Measurements from ENCODE around the gene TSEN15.
"Not testable (repeated sequence)": the region's sequence is repeated elsewhere in the genome, so short reads cannot be mapped to it uniquely, and the experiment has no call there.

TSEN15 gene

DNA sequence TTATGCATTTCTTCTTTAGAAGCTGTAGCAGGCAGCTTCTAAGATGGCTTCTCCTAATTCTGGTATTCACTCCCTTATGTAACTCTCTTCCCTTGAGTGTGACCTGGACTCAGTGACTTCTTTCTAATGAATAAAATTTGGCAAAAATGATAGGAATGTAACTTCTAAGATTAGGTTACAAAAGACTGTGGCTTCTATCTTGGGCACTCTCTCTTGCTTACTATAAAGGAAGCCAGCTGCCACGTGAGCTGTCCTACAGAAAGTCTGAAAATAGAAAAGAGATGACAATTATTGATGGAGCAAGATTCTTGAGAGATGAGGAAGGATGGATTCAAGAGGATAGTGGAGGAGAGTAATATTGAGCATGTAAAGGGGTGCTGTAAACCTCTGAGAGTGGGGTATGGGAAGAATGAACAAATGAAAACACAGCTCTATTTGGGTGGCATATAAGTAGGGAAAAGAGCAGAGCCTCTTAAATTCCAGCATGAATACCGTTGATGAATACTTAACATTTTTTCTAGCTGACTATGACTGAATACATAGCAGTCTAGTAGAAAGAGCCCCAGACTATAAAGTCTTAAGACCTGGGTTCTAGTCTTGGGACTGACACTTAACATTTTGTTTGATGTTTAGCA, 5.5 kb downstream of the TSEN15 start:
- DNase-seq: no peak

DNA sequence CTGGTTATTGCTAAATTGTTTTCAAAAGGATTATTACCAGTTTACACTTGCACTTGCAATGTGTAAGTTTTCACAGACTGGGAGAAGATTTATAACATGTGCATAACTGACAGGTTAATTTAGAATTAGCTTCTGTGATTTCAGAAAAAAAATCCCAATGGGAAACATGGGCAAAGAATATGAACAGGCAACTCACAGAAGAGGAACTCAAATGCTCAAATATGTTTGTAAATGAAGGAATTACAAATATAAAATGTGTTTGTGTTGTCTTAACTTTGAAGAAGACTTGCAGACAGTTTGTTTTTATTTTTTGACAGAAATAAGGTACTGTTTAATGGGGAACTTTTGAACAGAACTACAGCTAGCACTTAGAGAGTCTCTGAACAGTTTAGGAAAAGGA, 8.4 kb downstream of the TSEN15 start:
- no peak for DNase-seq

DNA sequence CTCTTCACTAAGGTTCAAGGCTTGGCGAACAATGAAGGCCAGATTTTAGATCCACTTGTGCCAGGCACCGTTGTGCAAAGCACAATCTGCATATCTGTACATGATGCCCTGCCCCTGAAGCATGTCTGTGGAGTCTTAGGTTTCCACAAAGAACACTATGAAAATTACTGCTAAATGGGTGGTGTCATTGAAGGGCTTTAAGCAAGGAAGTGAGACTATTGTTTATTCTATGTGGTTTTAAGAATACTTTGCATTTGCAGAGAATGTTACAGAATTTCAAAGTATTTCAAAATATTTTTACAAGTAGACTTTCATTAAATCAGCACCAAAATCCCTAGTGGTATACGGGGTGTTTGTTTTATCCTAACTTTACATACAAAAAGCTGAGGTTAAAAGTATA, 8.8 kb downstream of the TSEN15 start:
- DNase-seq: no peak

DNA sequence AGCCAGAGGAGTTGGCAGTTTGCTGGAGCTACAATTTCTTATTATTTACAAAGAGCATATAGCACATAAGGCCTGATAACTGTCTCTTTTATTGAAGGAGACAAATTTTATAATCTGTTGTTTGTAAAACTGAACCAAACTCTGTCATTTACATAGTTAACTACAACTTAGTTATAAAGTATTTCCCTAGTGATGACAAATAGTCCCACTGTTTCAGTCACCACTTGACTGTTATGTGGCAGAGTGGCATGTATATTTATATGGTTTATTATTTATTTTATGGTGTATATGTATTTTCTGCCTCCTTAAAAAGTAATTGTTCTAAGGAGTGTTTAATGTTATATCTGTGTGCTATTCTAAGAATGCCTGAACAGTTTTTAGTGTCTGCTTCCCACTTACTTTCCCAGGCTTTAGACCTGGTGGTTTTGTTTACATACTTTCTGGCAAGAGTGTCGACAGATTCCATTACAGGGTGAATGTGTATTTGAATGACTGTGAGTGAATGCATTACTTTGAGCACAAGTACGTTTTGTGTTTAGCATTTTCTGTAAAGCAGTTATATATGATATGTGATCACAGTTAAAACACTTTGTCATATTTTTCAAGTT, 10.0 kb downstream of the TSEN15 start:
- no peak for DNase-seq

DNA sequence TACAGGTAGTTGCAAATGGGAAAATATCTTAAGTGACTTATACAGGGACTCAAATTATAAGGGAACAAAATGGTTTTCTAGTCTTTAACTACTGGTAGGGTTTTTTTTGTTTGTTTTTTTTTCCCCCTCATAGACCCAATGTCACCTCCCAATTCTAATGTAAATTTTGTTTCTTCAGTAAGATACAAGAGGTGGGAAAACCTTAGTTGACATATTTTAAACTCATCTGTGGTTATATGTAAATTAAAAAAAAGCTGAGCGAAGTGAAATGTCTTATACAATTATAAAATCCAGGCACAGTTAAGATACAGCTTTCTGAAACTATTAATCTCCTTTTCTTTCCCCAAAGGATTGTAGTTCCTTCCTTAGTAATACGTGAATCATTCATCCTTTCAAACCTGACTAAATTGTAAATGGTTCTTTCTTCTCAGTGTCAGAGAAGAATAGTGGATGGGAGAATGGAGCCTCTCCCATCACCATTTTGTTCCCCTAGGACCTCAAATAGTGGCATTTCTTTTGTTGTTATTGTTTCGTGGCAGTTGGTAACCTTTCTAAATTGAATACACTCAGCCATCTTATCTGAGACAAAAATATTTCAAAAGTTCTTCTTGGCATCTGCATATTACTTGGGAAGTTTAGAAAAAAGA, 11.2 kb downstream of the TSEN15 start:
- DNase-seq: no peak

DNA sequence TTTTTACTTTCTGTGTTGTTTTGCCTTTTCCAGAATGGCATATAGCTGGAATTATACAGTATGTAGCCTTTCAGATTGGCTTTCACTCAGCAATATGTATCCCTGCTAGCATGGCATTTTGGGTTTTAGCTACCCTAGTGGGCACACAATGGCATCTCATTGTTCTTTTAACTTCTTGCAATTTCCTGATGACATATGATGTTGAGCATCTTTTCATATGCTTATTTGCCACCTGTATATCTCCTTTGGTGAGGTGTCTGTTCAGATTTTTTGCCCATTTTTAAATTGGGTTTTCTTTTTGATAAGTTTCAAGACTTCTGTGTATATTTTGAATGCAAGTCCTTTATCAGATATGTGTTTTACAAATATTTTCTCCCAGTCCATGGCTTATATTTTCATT, 14.0 kb downstream of the TSEN15 start:
- no peak for DNase-seq

DNA sequence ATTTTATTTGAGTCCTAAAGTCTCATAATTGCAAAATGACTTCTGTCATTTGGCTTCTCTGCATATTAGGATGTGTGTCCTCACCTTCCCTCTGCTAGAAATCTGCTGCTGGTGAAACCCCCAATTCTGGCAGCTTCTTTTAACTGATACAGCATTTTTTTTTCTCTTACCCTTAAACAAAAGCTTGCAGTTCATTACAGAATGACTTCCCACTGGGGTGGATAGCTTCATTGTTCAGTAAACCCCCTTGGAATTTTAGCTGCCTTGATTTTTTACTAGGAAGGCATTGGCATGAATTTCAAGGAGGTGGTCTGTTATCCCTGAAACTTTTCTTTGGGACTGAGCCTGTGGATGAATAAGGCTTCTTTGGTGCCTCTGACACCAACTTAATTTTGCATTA, 16.8 kb downstream of the TSEN15 start:
- DNase-seq: no peak

DNA sequence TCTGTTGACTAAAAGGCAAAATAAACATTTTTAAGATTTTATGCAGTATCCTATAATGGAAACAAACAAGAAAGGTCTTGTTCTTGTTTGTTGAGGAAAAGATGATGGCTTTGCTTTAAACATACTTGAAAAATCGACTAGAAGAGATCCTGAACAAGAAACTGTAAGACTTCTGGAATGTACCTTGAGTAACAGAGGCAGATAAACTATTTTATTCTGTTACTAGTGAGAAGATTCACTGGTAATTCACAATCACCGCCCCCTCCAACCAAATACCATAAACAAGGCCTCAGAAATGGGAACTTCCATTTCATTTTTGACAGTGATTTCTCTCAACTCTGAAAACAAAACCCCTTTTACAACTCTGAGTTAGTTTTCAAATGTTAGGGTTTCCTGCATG, 18.1 kb downstream of the TSEN15 start:
- no peak for DNase-seq

DNA sequence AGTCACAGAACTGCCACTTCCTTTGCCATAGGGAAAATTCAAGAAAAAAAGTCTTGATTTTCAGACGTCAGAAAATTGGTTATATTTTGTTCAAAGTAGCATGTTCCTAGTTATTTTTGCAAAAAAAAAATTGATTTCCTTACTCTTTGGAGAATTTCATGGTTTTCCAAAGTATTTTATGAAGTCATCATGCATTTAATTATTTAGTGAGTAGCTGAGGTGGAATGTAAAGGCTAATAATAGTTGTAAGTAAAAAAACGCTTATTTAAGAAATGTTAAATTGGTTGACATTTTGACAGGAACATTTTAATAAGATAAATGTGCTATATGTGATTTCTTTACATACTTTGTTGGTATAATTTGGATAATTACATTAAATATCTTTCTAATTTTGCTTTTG, 20.8 kb downstream of the TSEN15 start:
- no peak for DNase-seq

DNA sequence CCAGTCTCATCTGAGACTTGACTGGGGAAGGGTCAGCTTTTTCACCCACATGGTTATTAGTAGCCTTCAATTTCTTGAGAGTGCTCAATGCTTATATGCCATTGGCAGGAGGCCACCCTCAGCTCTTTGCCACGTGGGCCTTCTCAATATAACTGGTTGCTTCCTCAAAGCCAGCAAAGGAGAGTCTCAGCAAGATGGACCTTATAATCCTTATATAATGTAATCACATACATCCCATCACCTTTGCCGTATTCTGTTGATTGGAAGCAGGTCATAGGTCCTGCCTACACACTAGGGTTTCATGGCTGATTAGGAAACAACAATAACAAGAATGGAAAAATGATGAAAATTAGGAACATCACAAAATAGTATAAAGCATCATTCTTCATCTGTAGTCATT, 22.9 kb downstream of the TSEN15 start:
- DNase-seq: no peak

DNA sequence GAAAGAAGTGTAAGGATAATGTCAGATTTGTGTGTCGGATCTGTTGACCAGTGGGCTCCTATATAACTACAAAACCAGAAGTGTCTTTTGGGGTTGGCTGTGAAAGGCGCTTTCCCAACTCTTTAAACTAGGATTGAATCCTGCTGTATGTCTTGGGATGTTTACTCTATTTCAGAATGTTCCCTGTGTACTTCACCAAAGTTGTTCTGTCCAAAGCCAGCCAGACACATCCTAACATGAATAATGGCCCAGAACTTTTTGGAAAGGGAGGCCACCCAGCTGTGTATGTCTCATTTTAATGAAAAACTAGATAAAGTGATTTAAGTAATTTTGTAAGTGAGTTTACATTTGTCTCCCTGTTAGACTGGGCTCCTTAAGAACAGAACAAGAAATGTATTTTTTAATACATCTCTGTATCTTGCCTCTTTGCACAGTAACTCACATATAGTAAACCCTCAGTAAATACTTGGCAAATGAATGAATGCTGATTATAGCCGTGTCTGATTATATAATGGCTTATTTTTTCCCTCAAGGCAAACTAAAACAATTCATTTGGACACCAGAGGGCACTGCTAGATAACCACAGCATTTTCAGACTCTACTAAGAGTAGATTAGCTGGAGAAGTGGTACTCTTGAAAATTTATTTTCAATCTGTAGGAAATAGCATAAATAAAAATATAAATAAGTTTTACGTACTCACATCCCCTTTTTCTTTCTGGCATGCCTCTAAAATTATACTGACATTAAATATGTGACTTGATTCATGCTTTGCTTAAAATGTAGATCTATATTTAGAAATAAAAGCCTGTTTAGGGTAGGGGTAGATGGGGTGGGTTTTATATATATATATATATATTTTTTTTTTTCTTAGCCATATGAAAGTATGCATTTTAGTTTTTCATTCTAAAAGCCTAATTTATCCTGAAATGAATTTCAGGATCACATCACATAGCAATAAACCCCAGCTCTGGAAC, 23.8 kb downstream of the TSEN15 start:
- no peak for DNase-seq

DNA sequence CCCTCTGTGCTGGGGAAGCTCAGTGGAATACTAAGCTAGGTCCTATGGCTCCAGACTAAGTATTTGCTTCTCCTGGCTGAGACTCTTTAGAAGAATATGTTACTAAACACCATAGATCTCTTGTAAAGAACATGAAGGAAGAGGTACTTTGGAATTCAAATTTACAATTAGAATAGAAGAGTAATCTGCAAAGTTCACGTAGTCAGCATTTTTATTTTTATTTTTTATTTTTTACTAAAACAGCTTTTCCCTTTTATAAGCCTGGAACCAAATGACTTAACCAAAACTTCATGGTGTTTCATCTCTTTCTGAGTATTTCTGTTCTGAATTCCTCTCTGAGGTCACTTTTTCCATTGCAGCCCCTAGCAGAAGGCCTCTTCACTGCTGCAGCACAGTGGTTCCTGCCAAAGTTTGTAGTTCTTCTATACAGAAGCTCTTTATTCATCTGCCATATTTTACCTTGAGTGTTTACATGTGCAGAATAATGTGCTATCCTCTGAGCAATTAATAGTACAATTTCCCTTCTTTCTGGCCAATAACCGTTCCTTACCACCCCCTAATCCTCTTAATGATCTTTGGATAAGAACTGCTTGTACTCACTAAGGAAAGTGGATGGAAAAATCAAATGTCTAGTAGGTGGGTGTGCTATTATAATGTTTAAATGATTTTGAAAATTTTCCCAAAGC, 27.2 kb downstream of the TSEN15 start:
- DNase-seq: no peak

DNA sequence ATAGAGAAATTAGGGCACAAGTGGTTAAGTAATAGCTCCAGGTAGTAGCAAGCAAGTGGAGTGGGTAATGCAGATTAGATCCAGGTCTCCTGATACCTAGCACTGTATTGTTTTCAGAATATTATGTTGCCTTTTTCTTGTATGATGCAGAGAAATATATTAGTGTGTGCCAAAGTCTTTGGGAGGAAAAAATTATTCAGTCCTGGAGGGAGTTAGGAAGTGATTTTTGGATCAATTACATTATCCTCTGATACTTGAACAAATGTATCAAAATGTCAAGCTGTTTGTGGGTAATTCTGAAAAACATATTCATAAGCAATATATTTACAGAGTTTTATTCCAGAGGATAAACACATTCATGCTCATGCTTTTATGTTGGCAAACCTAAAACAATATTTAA, 28.8 kb downstream of the TSEN15 start:
- DNase-seq: no peak

DNA sequence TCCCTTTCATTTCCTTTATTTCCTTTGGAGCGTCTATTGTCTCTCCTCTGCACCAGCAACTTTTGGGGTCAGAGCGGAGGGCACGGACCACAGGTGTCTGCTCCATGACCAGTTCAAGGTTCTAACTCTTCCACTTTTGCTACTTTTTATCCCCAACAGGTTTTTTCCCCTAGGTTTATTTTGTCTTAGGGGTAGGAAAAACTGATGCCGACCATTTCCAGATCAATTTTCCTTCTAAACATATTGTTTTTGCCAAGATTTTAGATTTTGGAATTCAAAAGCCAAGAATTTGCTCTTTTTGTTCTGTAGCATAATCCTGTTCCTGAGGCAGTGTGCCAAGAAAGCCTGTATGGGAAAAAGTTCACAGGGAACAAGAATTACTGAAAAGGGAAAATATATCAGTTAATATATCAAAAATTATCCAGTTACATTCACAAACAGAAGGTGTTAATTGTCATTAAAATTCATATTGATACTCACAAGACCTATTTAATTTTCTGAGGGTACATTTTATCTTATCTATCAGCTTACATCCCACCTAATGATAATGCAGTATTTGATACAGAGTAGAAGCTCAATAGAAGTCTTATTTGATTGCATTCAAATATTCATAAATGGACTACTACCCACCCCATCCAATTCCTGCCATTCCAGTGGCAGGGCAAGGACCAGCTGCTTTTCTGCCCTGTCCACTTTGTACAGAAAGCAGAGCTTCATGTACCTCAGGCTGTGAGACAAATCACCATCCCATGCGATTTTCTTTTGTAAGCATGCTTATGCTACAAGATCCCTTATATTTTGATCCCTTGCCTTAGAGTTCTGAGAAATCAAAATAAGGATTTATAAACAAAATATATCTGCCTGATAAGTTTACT, 31.2 kb downstream of the TSEN15 start:
- no peak for DNase-seq

DNA sequence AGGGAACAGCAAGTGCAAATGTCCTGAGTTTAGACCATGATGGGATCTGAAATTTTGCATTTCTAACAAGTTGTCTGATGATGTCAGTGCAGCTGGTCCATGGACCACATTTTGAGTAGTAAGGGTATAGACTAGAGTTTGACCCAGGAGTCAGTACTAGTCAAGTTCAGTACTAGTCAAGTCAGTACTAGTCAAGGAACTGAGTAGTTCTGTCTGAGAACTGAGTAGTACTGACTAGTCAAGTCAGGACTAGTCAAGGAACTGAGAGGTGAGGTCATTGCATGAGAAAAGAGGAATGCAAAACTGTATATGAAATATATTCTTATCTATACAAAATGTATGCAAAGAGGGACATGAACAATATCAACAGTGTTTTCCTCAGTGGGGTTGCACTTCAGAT, 34.1 kb downstream of the TSEN15 start:
- DNase-seq: no peak

DNA sequence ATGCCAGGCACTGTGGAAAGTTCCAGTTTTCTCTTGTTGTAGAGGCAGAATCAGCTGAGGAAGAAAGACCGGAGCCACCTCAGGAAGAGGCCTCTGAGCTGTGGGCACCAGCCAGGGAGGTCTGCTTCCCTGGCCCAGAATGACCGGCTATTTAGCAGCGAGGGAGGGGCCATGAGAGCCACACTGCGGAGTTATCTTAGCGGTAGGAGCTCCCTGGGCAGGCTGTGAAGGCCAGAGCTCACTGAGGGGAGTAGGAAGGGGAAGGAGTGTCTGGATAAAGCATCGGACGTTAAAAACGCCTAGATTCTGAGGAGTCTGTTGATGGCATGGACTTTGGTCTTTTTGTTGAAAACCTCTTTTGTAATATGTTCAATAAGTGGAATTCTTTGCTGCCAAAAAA, 36.5 kb downstream of the TSEN15 start:
- no peak for DNase-seq

DNA sequence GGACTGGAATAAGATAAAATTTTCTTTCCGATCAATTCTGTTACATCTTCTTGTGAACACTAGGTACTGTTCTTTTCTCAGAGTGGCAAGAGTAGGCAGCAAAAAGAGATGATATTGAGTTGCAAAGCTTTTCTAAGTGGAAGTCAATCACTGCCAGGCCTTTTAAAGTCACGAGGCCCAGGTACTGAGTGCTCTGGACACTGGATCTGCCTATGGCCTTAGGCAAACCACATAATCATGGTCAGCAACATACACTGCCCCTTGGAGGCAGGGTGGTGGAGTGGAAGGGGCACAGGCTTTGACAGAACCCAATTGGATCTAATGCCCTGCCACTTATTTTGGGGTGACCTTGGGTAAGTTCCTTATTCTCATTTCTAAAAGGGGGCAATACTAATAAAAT, 41.5 kb downstream of the TSEN15 start:
- DNase-seq: no peak

DNA sequence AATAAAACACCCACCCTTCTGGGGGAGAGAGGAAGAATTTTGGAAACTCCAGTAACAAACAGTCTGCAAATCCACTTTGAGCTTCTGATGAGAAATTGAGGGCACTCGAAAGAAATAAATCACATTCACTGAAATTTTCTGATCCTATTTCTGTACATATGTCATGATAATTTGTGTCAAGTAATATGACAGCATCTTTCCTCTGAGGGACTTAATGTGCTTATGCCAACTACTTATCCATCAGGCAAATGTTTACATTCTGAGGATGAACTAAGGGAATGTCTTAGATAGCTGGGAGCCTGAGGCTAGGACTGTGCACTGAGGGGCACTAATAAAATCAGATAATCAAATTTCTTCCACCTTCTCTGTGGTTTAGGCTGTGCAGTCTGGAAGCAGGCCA, 44.5 kb downstream of the TSEN15 start:
- no peak for DNase-seq

DNA sequence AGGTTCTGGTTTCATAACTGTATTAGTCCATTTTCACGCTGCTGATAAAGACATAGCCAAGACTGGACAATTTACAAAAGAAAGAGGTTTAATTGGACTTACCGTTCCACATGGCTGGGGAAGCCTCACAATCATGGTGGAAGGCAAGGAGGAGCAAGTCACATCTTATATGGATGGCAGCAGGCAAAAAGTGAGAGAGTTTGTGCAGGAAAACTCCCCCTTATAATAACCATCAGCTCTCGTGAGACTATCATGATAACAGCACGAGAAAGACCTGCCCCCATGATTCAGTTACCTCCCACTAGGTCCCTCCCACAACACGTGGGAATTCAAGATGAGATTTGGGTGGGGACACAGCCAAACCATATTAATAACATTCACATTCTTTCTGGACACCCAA, 45.0 kb downstream of the TSEN15 start:
- DNase-seq: not testable (repeated sequence)

DNA sequence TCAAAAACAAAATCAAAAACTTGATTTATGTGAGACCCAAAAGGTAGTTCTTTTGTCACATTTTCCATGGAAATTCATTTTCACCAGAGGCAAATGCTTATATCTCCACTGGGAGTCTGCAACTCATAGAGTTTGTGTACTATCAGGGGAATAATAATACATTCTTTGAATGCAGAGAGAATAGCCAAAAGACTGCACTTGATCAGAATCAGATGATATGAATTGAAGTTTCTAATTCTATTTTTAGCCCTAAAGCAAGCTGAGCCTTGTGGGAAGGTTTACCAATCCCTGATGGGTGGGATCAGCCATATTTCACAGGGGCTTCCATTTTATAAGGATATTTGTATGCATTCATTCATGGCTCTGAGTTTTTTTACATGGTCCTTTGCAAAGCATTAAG, 49.6 kb downstream of the TSEN15 start:
- DNase-seq: no peak

DNA sequence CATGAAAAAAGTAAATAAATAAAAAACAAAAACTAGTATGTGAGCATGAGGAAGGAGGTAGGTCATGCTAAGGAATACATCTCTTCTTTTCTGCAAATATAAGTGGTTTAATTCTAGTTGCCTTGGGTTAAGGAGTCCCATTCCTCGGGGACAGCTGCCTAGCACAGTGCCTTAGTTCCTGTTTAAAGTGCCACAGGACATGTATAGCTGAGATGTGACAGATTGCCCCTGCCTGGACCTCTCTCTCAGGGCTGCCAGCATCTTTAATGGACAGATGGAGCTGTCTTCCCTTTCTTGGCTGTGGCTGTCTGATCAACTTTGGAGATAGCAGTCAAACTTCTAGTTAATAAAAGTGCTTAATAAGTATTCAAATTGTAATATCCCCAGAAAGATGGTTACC, 50.0 kb downstream of the TSEN15 start:
- no peak for DNase-seq

Data from activated CD4-positive, CD25-positive, alpha-beta regulatory T cell (primary cell).